Renal cortex interstitium (tissue), 11 donors: ENCODE results near the gene BCLAF1. TPM values are rescaled to one million over a fixed set of nuclear protein-coding genes. Genes with fewer than 3 reads are reported as not detected.
"Not testable (repeated sequence)": the region's sequence is repeated elsewhere in the genome, so short reads cannot be mapped to it uniquely, and the experiment has no call there.

Experiments used
- DNase-seq, 11 donors: peaks; one replicate each; pipeline ENCODE4 v3.0.0-alpha.2; 2013; ENCODE audit warnings: low read depth in 9 of 11, low spot score in 4 of 11; ENCODE audit errors: extremely low read depth in 1 of 11
- polyA plus RNA-seq, 3 donors: library from polyadenylated mRNA; unstranded; fragments of 120-200 nt; gene quantifications; one replicate each; pipeline ENCODE4 v1.2.1, GENCODE V29; 2013; ENCODE audit not compliant: insufficient read length in 3 of 3

BCLAF1 gene
- polyA plus RNA-seq, 3 donors: 193 to 227 (median 212) TPM

- DNase-seq: no peak
These were observed 64.2 kb downstream of the BCLAF1 start for GRCh38 chr6:136225496-136225895.

DNA sequence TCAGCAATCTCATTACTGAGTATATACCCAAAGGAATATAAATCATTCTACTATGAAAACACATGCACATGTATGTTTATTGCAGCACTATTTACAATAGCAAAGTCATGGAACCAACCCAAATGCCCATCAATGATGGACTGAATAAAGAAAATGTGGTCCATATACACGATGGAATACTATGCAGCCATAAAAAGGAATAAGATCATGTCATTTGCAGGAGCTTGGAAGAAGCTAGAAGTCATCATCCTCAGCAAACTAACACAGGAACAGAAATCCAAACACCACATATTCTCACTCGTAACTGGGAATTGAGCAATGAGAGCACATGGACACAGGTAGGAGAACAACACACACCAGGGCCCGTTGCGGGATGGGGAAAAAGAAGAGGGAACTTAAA lies 64.7 kb downstream of the BCLAF1 start:
- not testable (repeated sequence) for DNase-seq

DNA sequence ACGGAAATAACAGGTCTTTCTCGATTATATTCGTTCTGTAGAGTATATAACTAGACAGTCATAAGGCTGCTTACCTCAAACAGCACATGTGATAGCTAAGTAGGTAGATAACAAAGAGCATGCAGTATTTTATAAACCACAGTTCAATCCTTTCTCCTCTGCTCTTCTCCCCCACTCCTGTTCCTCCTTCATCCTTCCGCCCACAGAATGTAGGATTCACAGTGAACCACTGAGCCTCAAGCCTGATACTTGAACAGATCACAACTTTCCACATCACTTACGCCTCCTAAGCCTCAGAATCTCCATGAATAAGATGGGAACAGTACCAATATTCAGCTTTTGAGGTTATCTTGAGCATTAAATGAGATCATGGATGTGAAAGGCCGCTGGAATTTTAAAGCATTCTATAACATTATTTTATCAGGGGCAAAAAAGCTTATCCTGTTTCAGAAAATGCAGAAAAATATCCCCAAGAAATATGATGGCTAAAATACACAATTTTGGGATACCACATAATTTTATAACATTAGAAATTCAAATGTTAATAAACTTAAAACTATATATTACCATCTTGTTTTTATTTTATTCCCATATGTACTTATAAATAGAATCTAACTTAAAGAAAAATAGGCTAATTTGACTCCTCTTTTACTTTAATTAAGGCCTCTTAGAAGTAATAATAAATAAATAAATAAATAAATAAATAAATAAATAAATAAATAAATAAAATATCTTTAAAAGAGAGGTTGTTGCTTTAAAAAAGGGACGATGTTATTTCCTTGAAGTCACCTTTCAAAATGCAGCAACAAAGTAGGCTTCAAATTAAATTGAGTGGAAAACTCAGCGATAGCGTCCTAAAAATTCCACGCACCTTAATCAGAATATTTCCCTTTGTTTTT lies 72.9 kb downstream of the BCLAF1 start:
- no peak for DNase-seq

- DNase-seq: no peak
These were observed 75.8 kb downstream of the BCLAF1 start for GRCh38 chr6:136213853-136214252.

- DNase-seq: no peak
These were observed 76.6 kb downstream of the BCLAF1 start for GRCh38 chr6:136213012-136213539.

- no peak for DNase-seq
These were observed 77.0 kb downstream of the BCLAF1 start for GRCh38 chr6:136212608-136213007.

GRCh38 chr6:136210398-136211165 lies 79.1 kb downstream of the BCLAF1 start:
- DNase-seq: no peak

GRCh38 chr6:136209496-136209895 lies 80.2 kb downstream of the BCLAF1 start:
- DNase-seq: no peak

DNA sequence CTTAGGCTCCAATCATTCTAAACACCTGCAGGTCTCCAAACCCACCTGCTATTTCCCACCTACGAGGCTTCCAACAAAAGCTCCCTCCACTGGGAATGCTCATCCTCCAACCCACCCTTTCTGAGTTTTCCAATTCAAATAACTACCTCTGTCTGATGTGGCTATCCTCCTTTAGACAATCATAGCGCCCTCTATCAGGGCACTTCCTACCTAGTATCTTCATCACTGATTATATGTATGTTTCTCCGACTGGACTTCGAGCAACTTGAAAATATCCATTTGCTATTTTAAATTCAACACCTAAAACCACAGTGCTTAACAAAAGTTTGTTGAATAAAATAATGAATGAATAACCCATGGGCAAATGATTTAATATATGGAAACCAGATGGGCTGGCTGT lies 80.9 kb downstream of the BCLAF1 start:
- no peak for DNase-seq

Other genes with a start within 250 kb of the BCLAF1 start
- 1 to 10 TPM; 2.7 to 3.2 (median 3.1) TPM for gene MTFR2, start 39.5 kb downstream of the BCLAF1 start, polyA plus RNA-seq